ENCODE data around the gene SLIT1. TPM values are rescaled to one million over a fixed set of nuclear protein-coding genes. Genes with fewer than 3 reads are reported as not detected.

Gene SLIT1
- total RNA-seq, 4 donors from 2014 or later: 0.10 to 0.13 TPM; not detected in 2

- in situ Hi-C loops (cut with MboI; ENCODE audit: low sequenced_read_pairs in 4 of 4) (no loop called here), intact Hi-C loops (cut with DNase I; ENCODE audit: low total_unique reads) (no loop called here)
- DNase-seq: no peak
- H3K9me3 ChIP-seq: no peaks in the 10 kb centered on the region
- no peaks in the 10 kb centered on the region for H3K36me3 ChIP-seq
- no peak for ATAC-seq
- H3K27me3 ChIP-seq: no peaks in the 10 kb centered on the region
- H3K4me1 ChIP-seq: peaks cover 7 to 18% of the 10 kb centered on the region in 2 donors
- no peak overlapping the region for H3K4me3 ChIP-seq
- no peak overlapping the region for H3K27ac ChIP-seq
- TF ChIP-seq CTCF (IDR thresholded peaks at IDR 0.05 in 4 of 5, conservative IDR thresholded peaks at IDR 0.05 in 1 of 5) (no peak), POLR2A (IDR thresholded peaks at IDR 0.05) (no peak)
Observed at GRCh38 chr10:96996275-96996965, 189.3 kb downstream of the SLIT1 start.

DNA sequence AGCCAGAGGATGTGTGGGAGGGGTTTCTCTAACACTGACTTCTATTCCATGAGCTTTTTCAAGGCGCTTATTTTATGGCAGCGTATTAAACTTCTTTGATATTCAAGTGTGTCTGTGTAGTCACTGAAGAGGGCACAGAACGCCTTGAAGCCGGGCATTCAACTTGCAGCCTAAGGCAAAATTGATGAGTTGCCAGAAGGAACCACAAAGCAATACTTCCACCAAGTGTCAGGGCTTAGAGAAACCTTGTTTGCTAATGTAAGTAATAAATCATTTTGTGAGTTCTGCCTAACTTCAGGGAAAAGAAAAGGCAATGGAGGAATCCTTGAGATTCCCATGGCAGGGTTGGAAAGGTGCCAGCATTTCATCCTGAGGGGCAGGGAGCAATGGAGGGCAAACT, 189.9 kb downstream of the SLIT1 start:
- Histone ChIP-seq H3K9me3 (no peaks in the 10 kb centered on the region), H3K4me3 (no peak overlapping the region), H3K27me3 (no peaks in the 10 kb centered on the region), H3K27ac (no peak overlapping the region), H3K4me1 (peaks cover 7 to 18% of the 10 kb centered on the region in 2 donors), H3K36me3 (no peaks in the 10 kb centered on the region)
- in situ Hi-C loops (cut with MboI; ENCODE audit: low sequenced_read_pairs in 4 of 4): no loop called here
- ATAC-seq (no peak), DNase-seq (no peak)
- intact Hi-C loops (cut with DNase I; ENCODE audit: low total_unique reads): no loop called here
- TF ChIP-seq CTCF (IDR thresholded peaks at IDR 0.05 in 4 of 5, conservative IDR thresholded peaks at IDR 0.05 in 1 of 5) (no peak), POLR2A (IDR thresholded peaks at IDR 0.05) (no peak)

GRCh38 chr10:96992721-96993120, 193.0 kb downstream of the SLIT1 start:
- ATAC-seq (no peak), DNase-seq (no peak)
- H3K27ac ChIP-seq: no peak overlapping the region
- in situ Hi-C loops (cut with MboI; ENCODE audit: low sequenced_read_pairs in 4 of 4) (no loop called here), intact Hi-C loops (cut with DNase I; ENCODE audit: low total_unique reads) (no loop called here)
- H3K9me3 ChIP-seq: no peaks in the 10 kb centered on the region
- H3K36me3 ChIP-seq: no peaks in the 10 kb centered on the region
- H3K4me3 ChIP-seq: no peak overlapping the region
- TF ChIP-seq POLR2A (IDR thresholded peaks at IDR 0.05) (no peak), CTCF (IDR thresholded peaks at IDR 0.05 in 4 of 5, conservative IDR thresholded peaks at IDR 0.05 in 1 of 5) (no peak)
- no peaks in the 10 kb centered on the region for H3K27me3 ChIP-seq
- H3K4me1 ChIP-seq: peaks cover 11 to 24% of the 10 kb centered on the region in 2 donors

DNA sequence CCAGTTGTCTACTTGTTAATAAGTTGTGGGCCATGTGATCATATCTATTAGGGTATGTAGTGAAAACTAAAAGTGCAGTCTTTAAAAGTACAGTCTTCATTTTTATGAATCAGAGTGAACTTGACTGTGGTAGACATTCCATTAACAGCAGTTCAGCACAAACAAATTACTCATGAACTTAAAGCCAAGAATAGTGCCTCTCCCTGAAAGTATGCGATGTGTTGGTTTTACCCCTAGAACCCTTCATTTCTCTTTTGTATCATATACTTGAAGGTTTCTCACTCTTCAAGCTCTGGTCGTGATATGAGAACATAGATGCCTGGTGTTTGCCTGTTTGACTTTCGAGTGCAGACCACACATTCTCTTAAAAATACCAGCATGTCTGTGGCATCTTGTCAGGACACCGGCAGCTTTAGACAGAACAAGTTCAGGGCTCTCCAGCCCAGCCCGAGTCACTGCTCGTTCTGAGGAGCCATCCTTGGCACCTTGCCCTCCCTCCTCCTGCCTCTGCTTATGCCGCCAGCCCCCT, 194.4 kb downstream of the SLIT1 start:
- Histone ChIP-seq H3K9me3 (no peaks in the 10 kb centered on the region), H3K27ac (no peak overlapping the region), H3K4me3 (no peak overlapping the region), H3K27me3 (no peaks in the 10 kb centered on the region), H3K36me3 (no peaks in the 10 kb centered on the region), H3K4me1 (peaks cover 16 to 24% of the 10 kb centered on the region in 2 donors)
- ATAC-seq (no peak), DNase-seq (no peak)
- TF ChIP-seq CTCF (IDR thresholded peaks at IDR 0.05 in 4 of 5, conservative IDR thresholded peaks at IDR 0.05 in 1 of 5) (no peak), POLR2A (IDR thresholded peaks at IDR 0.05) (no peak)
- intact Hi-C loops (cut with DNase I; ENCODE audit: low total_unique reads) (no loop called here), in situ Hi-C loops (cut with MboI; ENCODE audit: low sequenced_read_pairs in 4 of 4) (no loop called here)
